HL-60 (cell line): ENCODE measurements around the gene RPUSD1.

ENCODE experiments used
- DNase-seq, 2 experiments: peaks; one replicate each; pipeline ENCODE4 v3.0.0-alpha.2; 2010 to 2020; ENCODE audit warnings: low read depth in 1 of 2, low spot score in 1 of 2
- H3K27ac ChIP-seq: fragments of 250-450 bp; sonication (Bioruptor Pico); replicated peaks from 2 replicates; pipeline ENCODE4 v1.5.1; 2020; ENCODE audit warnings: mild to moderate bottlenecking, moderate library complexity
- H3K27me3 ChIP-seq: fragments of 250-450 bp; sonication (Bioruptor Pico); 2 replicates; pipeline ENCODE4 v1.5.1; 2021; ENCODE audit warnings: mild to moderate bottlenecking, moderate library complexity; ENCODE audit not compliant: insufficient read depth, poor library complexity, severe bottlenecking
- H3K4me3 ChIP-seq: replicated peaks from 2 replicates; pipeline ENCODE4 v1.5.1; 2011; ENCODE audit warnings: mild to moderate bottlenecking, control low read depth, low read length; ENCODE audit not compliant: insufficient read depth
- CTCF ChIP-seq: IDR thresholded peaks from one replicate; pipeline ENCODE4 v1.5.1; 2011; ENCODE audit warnings: low read length, control low read depth, inconsistent platforms; ENCODE audit not compliant: insufficient read depth
- GABPA ChIP-seq: IDR thresholded peaks from 2 replicates; pipeline ENCODE4 v1.6.1; 2012; ENCODE audit warnings: low read depth
- POLR2AphosphoS5 ChIP-seq: IDR thresholded peaks from 2 replicates; pipeline ENCODE4 v1.6.1; 2012; ENCODE audit warnings: low read depth
- REST ChIP-seq: IDR thresholded peaks from 2 replicates; pipeline ENCODE4 v1.6.1; 2012; ENCODE audit warnings: low read depth; ENCODE audit not compliant: insufficient replicate concordance
- SPI1 ChIP-seq: IDR thresholded peaks from 2 replicates; pipeline ENCODE4 v1.6.1; 2012; ENCODE audit warnings: low read depth, mild to moderate bottlenecking, borderline replicate concordance

RPUSD1 gene

GRCh38 chr16:785563-786535, 2.3 kb downstream of the RPUSD1 start:
- H3K4me3 ChIP-seq, result no peak overlapping the region
- peak in 1 of 2 experiments; percentile 63 for DNase-seq
- H3K27ac ChIP-seq, result no peak overlapping the region
- TF ChIP-seq SPI1 (no peak), REST (no peak), POLR2AphosphoS5 (peak; percentile 56; the same call in 1 of the 2 replicates), GABPA (no peak), CTCF (peak; percentile 38)
- peaks cover 13% of the 10 kb centered on the region for H3K27me3 ChIP-seq

- TF ChIP-seq CTCF (no peak), SPI1 (no peak), GABPA (no peak), POLR2AphosphoS5 (no peak; the same call in 1 of the 2 replicates), REST (no peak)
- H3K4me3 ChIP-seq, result no peak overlapping the region
- H3K27ac ChIP-seq, result no peak overlapping the region
- DNase-seq, result no peak
- peaks cover 13% of the 10 kb centered on the region for H3K27me3 ChIP-seq
These were observed 3.8 kb downstream of the RPUSD1 start for GRCh38 chr16:784431-784830.

GRCh38 chr16:783404-784161, 4.6 kb downstream of the RPUSD1 start:
- Histone ChIP-seq H3K4me3 (no peak overlapping the region), H3K27me3 (peaks cover 15% of the 10 kb centered on the region), H3K27ac (no peak overlapping the region)
- TF ChIP-seq GABPA (no peak), CTCF (no peak), SPI1 (no peak), REST (no peak), POLR2AphosphoS5 (no peak)
- DNase-seq, result no peak
